Measurements from ENCODE around the gene PLAGL1.
"Not testable (repeated sequence)": the region's sequence is repeated elsewhere in the genome, so short reads cannot be mapped to it uniquely, and the experiment has no call there.

The PLAGL1 gene, protein sequence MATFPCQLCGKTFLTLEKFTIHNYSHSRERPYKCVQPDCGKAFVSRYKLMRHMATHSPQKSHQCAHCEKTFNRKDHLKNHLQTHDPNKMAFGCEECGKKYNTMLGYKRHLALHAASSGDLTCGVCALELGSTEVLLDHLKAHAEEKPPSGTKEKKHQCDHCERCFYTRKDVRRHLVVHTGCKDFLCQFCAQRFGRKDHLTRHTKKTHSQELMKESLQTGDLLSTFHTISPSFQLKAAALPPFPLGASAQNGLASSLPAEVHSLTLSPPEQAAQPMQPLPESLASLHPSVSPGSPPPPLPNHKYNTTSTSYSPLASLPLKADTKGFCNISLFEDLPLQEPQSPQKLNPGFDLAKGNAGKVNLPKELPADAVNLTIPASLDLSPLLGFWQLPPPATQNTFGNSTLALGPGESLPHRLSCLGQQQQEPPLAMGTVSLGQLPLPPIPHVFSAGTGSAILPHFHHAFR

GRCh38 chr6:144008120-144008811 is at the start of gene PLAGL1:
Gene PLAGL1 (minus strand): TSS chr6:144008259. CDS start chr6:143948136, 60,123 bp downstream.
- DNase-seq (ENCODE audit: low spot score) = peak; percentile 75
- peak; percentile 13 for FAIRE-seq

GRCh38 chr6:144055121-144055931 is 47.3 kb upstream of the PLAGL1 start:
- DNase-seq (ENCODE audit: low spot score) = no peak
- no peak for FAIRE-seq

- no peak for DNase-seq (ENCODE audit: low spot score)
- no peak for FAIRE-seq
Measured at GRCh38 chr6:144053601-144054000, 45.5 kb upstream of the PLAGL1 start.

- DNase-seq (ENCODE audit: low spot score) = no peak
- no peak for FAIRE-seq
Measured at GRCh38 chr6:144052488-144052887, 44.4 kb upstream of the PLAGL1 start.

- no peak for DNase-seq (ENCODE audit: low spot score)
- FAIRE-seq = no peak
Measured at GRCh38 chr6:144049386-144049785, 41.3 kb upstream of the PLAGL1 start.

DNA sequence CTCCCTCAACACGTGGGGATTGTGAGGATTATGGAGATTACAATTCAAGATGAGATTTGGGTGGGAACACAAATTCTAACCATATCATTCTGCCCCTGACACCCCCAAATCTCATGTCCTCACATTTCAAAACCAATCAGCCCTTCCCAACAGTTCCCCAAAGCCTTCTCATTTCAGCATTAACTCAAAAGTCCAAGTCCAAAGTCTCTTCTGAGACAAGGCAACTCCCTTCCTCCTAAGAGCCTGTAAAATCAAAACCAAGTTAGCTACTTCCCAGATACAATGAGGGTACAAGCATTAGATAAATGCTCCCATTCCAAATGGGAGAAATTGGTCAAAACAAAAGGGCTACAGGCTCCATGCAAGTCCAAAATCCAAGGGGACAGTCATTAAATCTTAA is 39.6 kb upstream of the PLAGL1 start:
- no peak for DNase-seq (ENCODE audit: low spot score)
- no peak for FAIRE-seq

DNA sequence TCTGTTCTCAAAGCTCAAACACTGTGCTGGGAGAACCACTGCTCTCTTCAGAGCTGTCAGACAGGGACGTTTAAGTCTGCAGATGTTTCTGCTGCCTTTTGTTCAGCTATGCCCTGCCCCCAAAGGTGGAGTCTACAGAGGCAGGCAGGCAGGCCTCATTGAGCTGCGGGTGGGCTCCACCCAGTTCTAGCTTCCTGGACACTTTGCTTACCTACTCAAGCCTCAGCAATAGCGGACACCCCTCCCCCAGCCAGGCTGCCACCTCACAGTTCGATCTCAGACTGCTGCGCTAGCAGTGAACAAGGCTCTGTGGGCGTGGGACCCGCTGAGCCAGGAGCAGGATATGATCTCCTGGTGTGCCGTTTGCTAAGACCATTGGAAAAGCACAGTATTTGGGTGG is 38.6 kb upstream of the PLAGL1 start:
- not testable (repeated sequence) for DNase-seq (ENCODE audit: low spot score); FAIRE-seq

DNA sequence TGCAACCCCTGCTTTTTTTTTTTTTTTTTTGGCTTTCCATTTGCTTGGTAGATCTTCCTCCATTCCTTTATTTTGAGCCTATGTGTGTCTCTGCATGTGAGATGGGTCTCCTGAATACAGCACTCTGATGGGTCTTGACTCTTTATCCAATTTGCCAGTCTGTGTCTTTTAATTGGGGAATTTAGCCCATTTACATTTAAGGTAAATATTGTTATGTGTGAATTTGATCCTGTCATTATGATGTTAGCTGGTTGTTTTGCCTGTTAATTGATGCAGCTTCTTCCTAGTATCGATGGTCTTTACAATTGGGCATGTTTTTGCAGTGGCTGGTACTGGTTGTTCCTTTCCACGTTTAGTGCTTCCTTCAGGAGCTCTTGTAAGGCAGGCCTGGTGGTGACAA is 36.9 kb upstream of the PLAGL1 start:
- DNase-seq (ENCODE audit: low spot score); FAIRE-seq: not testable (repeated sequence)

GRCh38 chr6:144036835-144037195 is 28.8 kb upstream of the PLAGL1 start:
- DNase-seq (ENCODE audit: low spot score) = no peak
- FAIRE-seq = no peak

DNA sequence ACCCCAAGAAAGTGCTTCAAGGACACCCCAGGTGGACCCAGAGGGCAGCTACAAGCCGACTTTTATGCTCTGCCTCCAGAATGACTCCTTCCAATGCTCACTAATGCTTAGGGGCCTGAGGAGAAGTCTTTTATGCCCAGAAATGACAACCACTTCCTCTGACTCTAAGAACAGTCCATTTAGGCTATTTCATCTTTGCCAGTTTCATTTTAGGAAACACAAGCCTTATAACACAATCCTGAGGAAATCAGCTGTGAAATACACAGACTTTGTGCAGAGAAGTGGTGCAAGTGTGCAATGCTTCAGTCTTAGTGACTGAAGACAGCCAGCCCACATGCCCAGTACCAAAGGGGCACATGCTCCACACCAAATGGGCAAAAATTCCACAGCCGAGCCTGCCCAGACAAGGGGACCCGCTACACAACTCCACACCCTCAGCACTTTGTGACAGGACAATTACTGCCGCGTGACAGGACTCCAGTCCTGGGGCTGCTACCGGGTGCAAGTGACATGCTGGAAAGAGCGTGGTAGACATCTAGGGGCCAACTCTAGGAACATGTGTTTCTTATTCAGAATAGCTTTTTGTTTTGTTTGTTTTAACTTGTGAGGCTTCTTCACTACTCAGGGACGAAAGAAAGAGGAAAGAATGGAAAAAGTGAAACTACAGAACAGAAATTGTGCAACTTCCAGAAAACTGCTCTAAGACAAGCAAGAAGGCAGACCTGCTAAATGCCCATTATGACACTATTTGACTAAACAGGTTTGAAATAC is 28.2 kb upstream of the PLAGL1 start:
- DNase-seq (ENCODE audit: low spot score) (no peak), FAIRE-seq (no peak)

GRCh38 chr6:144035416-144035815 is 27.4 kb upstream of the PLAGL1 start:
- FAIRE-seq (no peak), DNase-seq (ENCODE audit: low spot score) (no peak)

- DNase-seq (ENCODE audit: low spot score) = no peak
Measured at GRCh38 chr6:144033816-144034735, 26.0 kb upstream of the PLAGL1 start.

GRCh38 chr6:144029452-144029851 is 21.4 kb upstream of the PLAGL1 start:
- FAIRE-seq = no peak
- no peak for DNase-seq (ENCODE audit: low spot score)

More at GRCh38 chr6:144033816-144034735, 26.0 kb upstream of the PLAGL1 start:
- no peak for FAIRE-seq

DNA sequence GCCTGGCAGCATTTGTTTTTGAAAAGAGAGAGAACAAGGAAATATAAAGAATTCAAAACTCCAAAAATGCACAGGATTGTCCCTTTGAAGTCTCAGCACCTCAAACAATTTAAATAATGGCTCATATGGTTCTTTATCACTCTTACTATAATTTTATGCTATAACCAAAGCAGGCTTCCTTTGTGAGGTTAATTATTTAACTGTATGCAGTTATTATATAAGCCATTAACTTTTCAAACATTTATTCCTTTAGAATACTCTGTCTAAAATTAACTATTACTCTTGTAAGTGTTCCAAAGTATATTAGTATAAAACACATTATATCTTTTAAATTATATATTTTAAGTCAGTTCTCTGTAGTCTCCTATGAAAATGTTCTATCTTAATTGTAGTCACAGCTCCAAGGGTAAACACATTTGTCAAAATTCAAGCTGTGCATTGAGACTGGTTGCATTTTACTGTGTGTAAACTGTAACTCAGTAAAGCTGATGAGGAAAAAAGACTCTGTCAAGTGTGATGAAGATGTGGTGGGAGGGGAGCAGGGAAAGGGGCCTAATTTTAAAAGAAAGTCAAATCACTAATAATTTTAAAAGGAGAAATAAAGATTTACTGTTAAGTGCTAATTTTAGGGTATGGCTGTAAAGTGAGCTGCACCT is 20.0 kb upstream of the PLAGL1 start:
- DNase-seq (ENCODE audit: low spot score) (no peak), FAIRE-seq (no peak)

DNA sequence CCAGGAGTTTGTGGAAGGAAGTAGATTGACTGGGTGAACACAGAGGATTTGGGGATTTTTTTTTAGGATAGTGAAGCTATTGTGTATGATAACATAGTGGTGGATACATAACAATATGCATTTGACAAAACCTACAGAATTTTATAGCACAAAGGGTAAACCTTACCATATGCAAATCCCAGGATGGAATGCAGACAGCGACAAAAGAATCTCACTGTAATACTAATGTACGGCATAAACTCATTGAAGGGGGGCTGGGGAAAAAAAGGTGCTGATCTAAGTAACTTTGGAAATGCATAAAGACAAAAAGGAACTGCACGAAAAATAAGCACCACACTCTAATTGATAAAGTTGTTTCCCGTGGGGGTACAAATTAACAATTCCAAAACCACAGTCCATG is 15.2 kb upstream of the PLAGL1 start:
- FAIRE-seq = no peak
- DNase-seq (ENCODE audit: low spot score) = no peak

- FAIRE-seq = no peak
- no peak for DNase-seq (ENCODE audit: low spot score)
Measured at GRCh38 chr6:144019929-144020328, 11.9 kb upstream of the PLAGL1 start.

- no peak for FAIRE-seq
Measured at GRCh38 chr6:144017166-144018094, 9.4 kb upstream of the PLAGL1 start.

GRCh38 chr6:144013486-144013909 is 5.4 kb upstream of the PLAGL1 start:
- DNase-seq (ENCODE audit: low spot score) (peak; percentile 79), FAIRE-seq (no peak)

More at GRCh38 chr6:144017166-144018094, 9.4 kb upstream of the PLAGL1 start:
- DNase-seq (ENCODE audit: low spot score) = no peak
